ENCODE measurements around the gene DBF4. TPM values are rescaled to one million over a fixed set of nuclear protein-coding genes. Genes with fewer than 3 reads are reported as not detected.
"Not testable (repeated sequence)": the region's sequence is repeated elsewhere in the genome, so short reads cannot be mapped to it uniquely, and the experiment has no call there.

Gene DBF4
- total and polyA plus RNA-seq, 2 of the 13 experiments (the other 11 are each of a cell fraction or from before 2014, with no cell fraction given) = 5.0 to 64.4 TPM

GRCh38 chr7:87872346-87872745 is 3.9 kb upstream of the DBF4 start (continued):
- TF ChIP-seq ZNF687 (CRISPR knock-in tag; IDR thresholded peaks at IDR 0.05) = no peak
- TF ChIP-seq ZNF7 (CRISPR knock-in tag; IDR thresholded peaks at IDR 0.05) = no peak

DNA sequence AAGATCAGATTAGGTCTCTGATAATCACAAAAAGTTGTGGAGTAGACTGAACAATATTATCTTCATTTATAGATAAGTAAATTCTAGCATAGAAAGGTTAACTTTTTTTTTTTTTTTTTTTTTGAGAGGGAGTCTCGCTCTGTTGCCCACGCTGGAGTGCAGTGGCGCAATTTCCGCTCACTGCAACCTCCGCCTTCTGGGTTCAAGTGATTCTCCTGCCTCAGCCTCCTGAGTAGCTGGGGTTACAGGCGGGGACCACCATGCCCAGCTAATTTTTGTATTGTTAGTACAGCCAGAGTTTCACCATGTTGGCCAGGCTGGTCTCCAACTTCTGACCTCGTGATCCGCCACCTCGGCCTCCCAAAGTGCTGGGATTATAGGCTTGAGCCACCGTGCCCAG is 3.0 kb upstream of the DBF4 start:
- peak overlapping the region; percentile 84; the same call in 1 of the 2 replicates for H3K4me2 ChIP-seq (ENCODE audit: low read depth, low read length)

More for the DNA sequence above, 3.0 kb upstream of the DBF4 start:
- H3K27ac ChIP-seq (ENCODE audit: extremely low read length, insufficient read depth, low read length); H3K4me3 ChIP-seq (replicated peaks in 1 of 3; ENCODE audit: insufficient read depth in 1 of 3, low read depth in 2 of 3, low read length in 3 of 3); H3K27me3 ChIP-seq (ENCODE audit: control insufficient read depth in 1 of 2, insufficient read depth in 2 of 2, low read length in 2 of 2); H3K36me3 ChIP-seq (replicated peaks in 1 of 2; ENCODE audit: control insufficient read depth in 1 of 2, insufficient read depth in 2 of 2, low read length in 2 of 2); H4K20me1 ChIP-seq (ENCODE audit: insufficient read depth, low read length); H2AFZ ChIP-seq (ENCODE audit: low read length); H3K9me3 ChIP-seq (ENCODE audit: low read length); CTCF ChIA-PET (ENCODE audit: low intra/inter-chr PET ratio, low total read pairs); POLR2A ChIA-PET; DNase-seq (ENCODE audit: low spot score); FAIRE-seq; BruUV-seq (replicated peaks); H3K9ac ChIP-seq (ENCODE audit: insufficient read depth, low read depth, low read length); ATAC-seq: not testable (repeated sequence)
- 99% methylated on average over 10 of the region's 10 CpGs for WGBS (ENCODE audit: low lambda C conversion rate)
- Histone ChIP-seq H3K4me1 (ENCODE audit: insufficient read depth, low read length) (peaks cover 24% of the 10 kb centered on the region), H3K79me2 (ENCODE audit: insufficient read depth, low read length) (peaks cover 55% of the 10 kb centered on the region)
- intact Hi-C loops (cut with micrococcal nuclease; ENCODE audit: unreplicated experiment) = loop anchor here (10.0 kb wide), 2 partner anchors 529 to 559 kb away; partner anchors contain the start of gene CROT
- in situ Hi-C loops (cut with HindIII; ENCODE audit: extremely low pct_ligation_motif_present, low pct_unique_long_range_greater_than_20kb) = loop anchor here (10.0 kb wide), 1 partner anchor 529 kb away; the partner anchor contains the start of gene CROT
